ENCODE data around the gene PHF14.

DNA sequence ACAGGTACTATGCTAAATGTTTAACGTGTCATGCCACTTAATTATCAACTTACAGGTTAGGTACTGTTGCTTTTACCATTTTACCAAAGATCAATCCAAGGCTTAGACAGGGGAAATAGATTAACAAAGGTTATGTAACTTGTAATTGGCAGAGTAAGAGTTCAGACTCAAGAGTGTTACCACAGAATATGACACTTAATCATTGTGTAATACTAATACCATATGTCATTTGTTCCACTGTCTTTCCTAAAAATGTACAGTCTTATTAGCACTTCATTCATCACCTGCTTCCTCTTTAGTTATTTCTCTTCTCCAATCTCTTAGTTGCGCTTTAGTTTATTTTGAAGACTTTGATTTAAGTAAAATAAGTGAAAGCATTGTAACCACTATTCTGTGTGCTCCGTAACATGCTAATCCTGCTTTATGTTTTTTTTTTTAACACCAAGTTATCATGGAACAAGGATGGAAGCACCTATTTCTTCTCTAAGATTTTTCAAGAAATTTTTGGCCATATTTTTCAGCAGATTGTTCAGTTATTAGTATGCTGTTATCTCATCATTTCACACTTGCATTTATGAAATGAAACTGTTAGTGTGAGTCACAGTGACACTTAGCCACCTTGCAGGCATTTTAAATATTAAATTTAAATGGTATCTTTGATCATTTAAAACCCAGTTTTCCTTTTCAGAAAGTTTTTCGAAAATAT is 197.3 kb downstream of the PHF14 start:
- TF ChIP-seq, protein P1, sequence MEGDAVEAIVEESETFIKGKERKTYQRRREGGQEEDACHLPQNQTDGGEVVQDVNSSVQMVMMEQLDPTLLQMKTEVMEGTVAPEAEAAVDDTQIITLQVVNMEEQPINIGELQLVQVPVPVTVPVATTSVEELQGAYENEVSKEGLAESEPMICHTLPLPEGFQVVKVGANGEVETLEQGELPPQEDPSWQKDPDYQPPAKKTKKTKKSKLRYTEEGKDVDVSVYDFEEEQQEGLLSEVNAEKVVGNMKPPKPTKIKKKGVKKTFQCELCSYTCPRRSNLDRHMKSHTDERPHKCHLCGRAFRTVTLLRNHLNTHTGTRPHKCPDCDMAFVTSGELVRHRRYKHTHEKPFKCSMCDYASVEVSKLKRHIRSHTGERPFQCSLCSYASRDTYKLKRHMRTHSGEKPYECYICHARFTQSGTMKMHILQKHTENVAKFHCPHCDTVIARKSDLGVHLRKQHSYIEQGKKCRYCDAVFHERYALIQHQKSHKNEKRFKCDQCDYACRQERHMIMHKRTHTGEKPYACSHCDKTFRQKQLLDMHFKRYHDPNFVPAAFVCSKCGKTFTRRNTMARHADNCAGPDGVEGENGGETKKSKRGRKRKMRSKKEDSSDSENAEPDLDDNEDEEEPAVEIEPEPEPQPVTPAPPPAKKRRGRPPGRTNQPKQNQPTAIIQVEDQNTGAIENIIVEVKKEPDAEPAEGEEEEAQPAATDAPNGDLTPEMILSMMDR (IDR thresholded peaks at IDR 0.05): no peak
- no peak for TF ChIP-seq POLR2A (IDR thresholded peaks at IDR 0.05)
